ENCODE data around the gene TENT4A.

DNA sequence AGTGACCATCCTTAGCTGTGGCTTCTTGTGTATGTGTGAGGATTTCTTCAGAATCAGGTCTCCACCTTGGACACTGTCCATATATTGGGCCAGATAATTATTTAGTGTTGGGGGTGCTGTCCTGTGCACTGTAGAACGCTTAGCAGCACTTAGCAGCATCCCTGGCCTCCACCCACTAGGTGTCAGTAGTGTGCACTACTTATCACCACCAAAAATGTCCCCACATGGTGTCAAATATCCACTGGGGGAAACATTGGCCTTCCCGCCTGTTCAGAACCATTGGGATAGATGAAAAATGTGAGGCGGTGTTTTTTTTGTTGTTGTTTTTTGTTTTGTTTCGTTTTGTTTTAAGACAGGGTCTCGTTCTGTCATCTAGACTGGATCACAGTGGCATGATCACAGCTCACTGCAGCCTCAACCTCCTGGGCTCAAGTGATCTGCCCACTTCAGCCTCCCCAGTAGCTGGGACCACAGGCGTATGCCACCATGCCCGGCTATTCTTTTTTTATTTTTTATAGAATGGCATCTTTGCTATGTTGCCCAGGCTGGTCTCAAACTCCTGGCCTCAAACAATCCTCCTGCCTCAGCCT is 67.7 kb downstream of the TENT4A start:
- TF ChIP-seq POLR2A (IDR thresholded peaks at IDR 0.05) = no peak
- TF ChIP-seq, protein P1, sequence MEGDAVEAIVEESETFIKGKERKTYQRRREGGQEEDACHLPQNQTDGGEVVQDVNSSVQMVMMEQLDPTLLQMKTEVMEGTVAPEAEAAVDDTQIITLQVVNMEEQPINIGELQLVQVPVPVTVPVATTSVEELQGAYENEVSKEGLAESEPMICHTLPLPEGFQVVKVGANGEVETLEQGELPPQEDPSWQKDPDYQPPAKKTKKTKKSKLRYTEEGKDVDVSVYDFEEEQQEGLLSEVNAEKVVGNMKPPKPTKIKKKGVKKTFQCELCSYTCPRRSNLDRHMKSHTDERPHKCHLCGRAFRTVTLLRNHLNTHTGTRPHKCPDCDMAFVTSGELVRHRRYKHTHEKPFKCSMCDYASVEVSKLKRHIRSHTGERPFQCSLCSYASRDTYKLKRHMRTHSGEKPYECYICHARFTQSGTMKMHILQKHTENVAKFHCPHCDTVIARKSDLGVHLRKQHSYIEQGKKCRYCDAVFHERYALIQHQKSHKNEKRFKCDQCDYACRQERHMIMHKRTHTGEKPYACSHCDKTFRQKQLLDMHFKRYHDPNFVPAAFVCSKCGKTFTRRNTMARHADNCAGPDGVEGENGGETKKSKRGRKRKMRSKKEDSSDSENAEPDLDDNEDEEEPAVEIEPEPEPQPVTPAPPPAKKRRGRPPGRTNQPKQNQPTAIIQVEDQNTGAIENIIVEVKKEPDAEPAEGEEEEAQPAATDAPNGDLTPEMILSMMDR (IDR thresholded peaks at IDR 0.05) = peak in 3 of 12 donors; percentile 9 to 35 (median 35)
